ENCODE measurements around the gene CCM2. TPM values are rescaled to one million over a fixed set of nuclear protein-coding genes. Genes with fewer than 3 reads are reported as not detected.

The CCM2 gene
- total and polyA plus RNA-seq, 2 of the 8 experiments (the other 6 are each of a cell fraction or from before 2014, with no cell fraction given), result 31.6 to 41.2 TPM

- TF ChIP-seq SIX5 (IDR thresholded peaks at IDR 0.05; ENCODE audit: low read depth, low read length), result no peak
- no peak for TF ChIP-seq POU5F1 (IDR thresholded peaks at IDR 0.05; ENCODE audit: low read depth, low read length)
- no peak for TF ChIP-seq POLR2AphosphoS5 (IDR thresholded peaks at IDR 0.05; ENCODE audit: low read depth, low read length)
- no peak for TF ChIP-seq PHF8 (conservative IDR thresholded peaks at IDR 0.05; ENCODE audit: low read depth, low read length)
- no peak for TF ChIP-seq KDM1A (IDR thresholded peaks at IDR 0.05; ENCODE audit: borderline replicate concordance, low read length)
- TF ChIP-seq POLR2A (IDR thresholded peaks at IDR 0.05; ENCODE audit: control extremely low read depth in 1 of 2, low read depth in 2 of 2, low read length in 2 of 2), result no peak
- no peak for TF ChIP-seq BCL11A (IDR thresholded peaks at IDR 0.05; ENCODE audit: low read depth in 2 of 2, low read length in 2 of 2)
Measured at GRCh38 chr7:45055016-45055415, 55.0 kb downstream of the CCM2 start (continued).

Data from H1 (cell line).